ENCODE results near the gene CRTC1. TPM values are rescaled to one million over a fixed set of nuclear protein-coding genes. Genes with fewer than 3 reads are reported as not detected.
"Not testable (repeated sequence)": the region's sequence is repeated elsewhere in the genome, so short reads cannot be mapped to it uniquely, and the experiment has no call there.

CRTC1 gene
- total RNA-seq, 1 experiment from 2014 or later = 19.0 TPM

GRCh38 chr19:18809149-18809868 is 125.8 kb downstream of the CRTC1 start:
- H3K9ac ChIP-seq (ENCODE audit: extremely low read depth, insufficient read length, low read length) = no peak overlapping the region
- no peak overlapping the region for H3T11ph ChIP-seq (ENCODE audit: low read length)
- no peak overlapping the region for H3K4ac ChIP-seq (ENCODE audit: low read depth, low read length)
- H2AK5ac ChIP-seq (ENCODE audit: insufficient read length, low read length) = no peak overlapping the region
- no peak for DNase-seq
- H3K79me2 ChIP-seq (ENCODE audit: insufficient read depth, low read length) = no peaks in the 10 kb centered on the region
- H2BK120ac ChIP-seq (ENCODE audit: low read depth, low read length, poor library complexity, severe bottlenecking) = no peak overlapping the region
- Mint-ChIP-seq H3K27me3 (ENCODE audit: low read depth) (peaks cover 76% of the 10 kb centered on the region), H3K4me3 (no peak overlapping the region), H3K27ac (no peak overlapping the region), H3K4me1 (no peaks in the 10 kb centered on the region), H3K36me3 (ENCODE audit: insufficient read depth in 1 of 3, low read depth in 3 of 3) (no peaks in the 10 kb centered on the region), H3K9me3 (no peaks in the 10 kb centered on the region)
- no peaks in the 10 kb centered on the region for H3K4me1 ChIP-seq (ENCODE audit: insufficient read depth, low read length)
- no peak for TF ChIP-seq CTCF (conservative IDR thresholded peaks at IDR 0.05)
- H3K79me1 ChIP-seq (ENCODE audit: insufficient read depth, low read depth, low read length, poor library complexity, severe bottlenecking) = no peaks in the 10 kb centered on the region
- H2AFZ ChIP-seq (ENCODE audit: low read length) = no peak overlapping the region
- no peaks in the 10 kb centered on the region for H4K20me1 ChIP-seq (ENCODE audit: control insufficient read depth, insufficient read depth, insufficient read length)
- no peak overlapping the region for H4K8ac ChIP-seq (replicated peaks; ENCODE audit: insufficient read length, low read depth, low read length)
- no peak overlapping the region for H3K4me2 ChIP-seq (ENCODE audit: insufficient read depth, insufficient read length, low read length)
- H2BK15ac ChIP-seq (ENCODE audit: low read depth, low read length) = no peak overlapping the region
- no peak overlapping the region for H4K5ac ChIP-seq (ENCODE audit: insufficient read length, low read depth, low read length)
- no peak overlapping the region for H3K14ac ChIP-seq (ENCODE audit: insufficient read depth, low read length)
- H3K56ac ChIP-seq (ENCODE audit: insufficient read length, low read depth, low read length) = no peak overlapping the region
- H4K91ac ChIP-seq (ENCODE audit: insufficient read length, low read depth, low read length) = no peak overlapping the region
- no peak overlapping the region for H3K18ac ChIP-seq (ENCODE audit: insufficient read length, low read depth, low read length)
- no peaks in the 10 kb centered on the region; the same call in 1 of the 2 replicates for H3K27me3 ChIP-seq (ENCODE audit: insufficient read depth, low read length)
- no CpG with 5 or more reads among the region's 14 CpGs for WGBS (ENCODE audit: extremely low coverage, insufficient read length, low lambda C conversion rate)
- no peak overlapping the region for H3K23ac ChIP-seq (ENCODE audit: insufficient read length, low read depth, low read length)
- no peaks in the 10 kb centered on the region for H3K23me2 ChIP-seq (ENCODE audit: insufficient read length, low read depth, low read length, poor library complexity, severe bottlenecking)
- no peaks in the 10 kb centered on the region for H3K9me3 ChIP-seq (ENCODE audit: control insufficient read depth, low read depth, low read length)
- H2BK12ac ChIP-seq (ENCODE audit: insufficient read length, low read depth, low read length) = no peak overlapping the region
- H3K27ac ChIP-seq (ENCODE audit: insufficient read length, low read depth, low read length) = no peak overlapping the region
- no peak overlapping the region for H2BK20ac ChIP-seq (ENCODE audit: low read depth, low read length, poor library complexity, severe bottlenecking)
- H2BK5ac ChIP-seq (ENCODE audit: insufficient read length, low read length) = no peak overlapping the region

DNA sequence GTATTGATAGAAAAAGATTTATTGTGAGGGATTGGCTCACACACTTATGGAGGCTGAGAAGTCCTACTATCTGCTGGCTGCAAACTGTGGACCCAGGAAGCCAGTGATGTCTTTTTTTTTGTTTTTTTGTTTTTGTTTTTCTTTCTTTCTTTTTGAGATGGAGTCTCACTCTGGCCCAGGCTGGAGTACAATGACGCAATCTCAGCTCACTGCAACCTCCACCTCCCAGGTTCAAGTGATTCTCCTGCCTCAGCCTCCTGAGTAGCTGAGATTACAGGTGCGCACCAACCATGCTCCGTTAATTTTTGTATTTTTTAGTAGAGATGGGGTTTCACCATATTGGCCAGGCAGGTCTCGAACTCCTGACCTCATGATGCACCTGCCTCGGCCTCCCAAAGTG is 128.2 kb downstream of the CRTC1 start:
- not testable (repeated sequence) for H3K4me1 Mint-ChIP-seq; H3K4me2 ChIP-seq (ENCODE audit: insufficient read depth, insufficient read length, low read length); H3K4me1 ChIP-seq (ENCODE audit: insufficient read depth, low read length); H3K27ac Mint-ChIP-seq; H3K4me3 Mint-ChIP-seq; H4K20me1 ChIP-seq (ENCODE audit: control insufficient read depth, insufficient read depth, insufficient read length); H3K4ac ChIP-seq (ENCODE audit: low read depth, low read length); H3K79me1 ChIP-seq (ENCODE audit: insufficient read depth, low read depth, low read length, poor library complexity, severe bottlenecking); H4K91ac ChIP-seq (ENCODE audit: insufficient read length, low read depth, low read length); H2BK20ac ChIP-seq (ENCODE audit: low read depth, low read length, poor library complexity, severe bottlenecking); H3T11ph ChIP-seq (ENCODE audit: low read length); H3K79me2 ChIP-seq (ENCODE audit: insufficient read depth, low read length); H3K23me2 ChIP-seq (ENCODE audit: insufficient read length, low read depth, low read length, poor library complexity, severe bottlenecking); H3K23ac ChIP-seq (ENCODE audit: insufficient read length, low read depth, low read length); H2BK120ac ChIP-seq (ENCODE audit: low read depth, low read length, poor library complexity, severe bottlenecking); H2AK5ac ChIP-seq (ENCODE audit: insufficient read length, low read length); DNase-seq; H3K56ac ChIP-seq (ENCODE audit: insufficient read length, low read depth, low read length); H2AFZ ChIP-seq (ENCODE audit: low read length); H3K27me3 ChIP-seq (ENCODE audit: insufficient read depth, low read length); H4K8ac ChIP-seq (replicated peaks; ENCODE audit: insufficient read length, low read depth, low read length); H3K9me3 ChIP-seq (ENCODE audit: control insufficient read depth, low read depth, low read length); H3K36me3 Mint-ChIP-seq (ENCODE audit: insufficient read depth in 1 of 3, low read depth in 3 of 3); H3K9me3 Mint-ChIP-seq; H2BK15ac ChIP-seq (ENCODE audit: low read depth, low read length); H3K14ac ChIP-seq (ENCODE audit: insufficient read depth, low read length); H3K18ac ChIP-seq (ENCODE audit: insufficient read length, low read depth, low read length); H2BK5ac ChIP-seq (ENCODE audit: insufficient read length, low read length); H4K5ac ChIP-seq (ENCODE audit: insufficient read length, low read depth, low read length); H3K9ac ChIP-seq (ENCODE audit: extremely low read depth, insufficient read length, low read length); H2BK12ac ChIP-seq (ENCODE audit: insufficient read length, low read depth, low read length); H3K27ac ChIP-seq (ENCODE audit: insufficient read length, low read depth, low read length)
- no CpG with 5 or more reads among the region's 5 CpGs for WGBS (ENCODE audit: extremely low coverage, insufficient read length, low lambda C conversion rate)
- H3K27me3 Mint-ChIP-seq (ENCODE audit: low read depth) = peaks cover 97% of the 10 kb centered on the region

All from H9 (cell line).